HG02623 (cell line): ENCODE results near the gene ANKFN1.

ENCODE experiments used
- ATAC-seq: cut with Tn5 transposase; IDR thresholded peaks from one replicate; pipeline ENCODE4 v1.9.1; 2021; ENCODE audit warnings: moderate library complexity; ENCODE audit not compliant: unreplicated experiment

Gene ANKFN1

GRCh38 chr17:56431736-56432135, 278.5 kb downstream of the ANKFN1 start:
- ATAC-seq = no peak

GRCh38 chr17:56432443-56432842, 279.2 kb downstream of the ANKFN1 start:
- no peak for ATAC-seq

DNA sequence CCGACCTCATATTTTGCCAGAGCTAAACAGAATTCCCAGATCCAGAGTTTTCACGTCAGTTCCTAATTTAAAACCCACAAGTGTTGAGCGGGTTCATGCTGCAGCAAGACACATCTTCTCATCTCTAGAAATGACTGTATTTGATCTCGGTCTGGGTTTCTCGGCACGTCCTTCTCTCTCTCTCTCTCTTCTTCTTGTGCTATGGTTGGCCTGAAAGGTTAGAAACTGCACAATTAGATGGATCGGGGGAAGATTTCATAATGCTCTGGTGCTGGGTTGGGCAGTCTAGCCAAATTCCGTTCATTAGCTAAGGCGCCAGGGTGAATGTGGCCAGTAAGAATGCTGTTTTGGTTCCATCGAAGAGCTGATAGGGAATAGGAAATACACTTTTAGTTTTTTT, 281.3 kb downstream of the ANKFN1 start:
- no peak for ATAC-seq

DNA sequence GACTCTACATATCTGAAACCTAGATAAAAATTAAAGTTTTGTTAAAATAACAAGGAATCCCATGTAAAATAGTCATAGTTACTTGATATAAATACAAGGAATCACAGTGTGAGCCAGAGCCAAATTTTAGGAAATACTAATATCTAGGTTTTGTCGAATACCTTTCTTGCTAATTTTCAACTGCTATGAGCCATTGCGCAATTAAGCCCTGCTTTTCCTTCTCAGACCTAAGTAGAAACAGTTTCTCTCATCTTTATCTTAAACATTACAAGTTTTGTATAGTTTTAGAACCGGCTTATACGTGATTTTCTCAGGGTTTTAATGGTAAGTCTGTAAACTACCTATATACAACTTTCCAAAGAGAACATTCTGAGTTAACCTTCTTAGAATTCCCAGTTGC, 282.9 kb downstream of the ANKFN1 start:
- no peak for ATAC-seq

DNA sequence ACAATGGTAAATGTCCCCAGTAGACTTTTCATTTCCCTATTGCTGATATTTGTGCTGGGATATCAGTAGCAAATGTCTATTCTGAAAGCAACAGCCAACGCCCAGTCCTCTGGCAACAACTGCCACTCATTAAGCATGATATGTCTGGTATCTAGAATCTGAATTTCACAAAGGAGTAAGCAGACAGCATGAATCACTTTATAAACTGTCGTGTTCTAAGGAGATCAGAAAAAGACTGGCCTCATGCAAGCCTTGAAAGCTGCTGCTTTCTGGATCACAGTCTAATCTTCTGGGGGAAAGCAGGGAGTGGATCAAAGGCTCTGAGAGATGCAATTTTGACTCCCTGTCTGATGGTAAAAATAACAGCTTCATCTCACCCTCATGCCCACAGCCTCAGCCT, 287.1 kb downstream of the ANKFN1 start:
- no peak for ATAC-seq

GRCh38 chr17:56441308-56441707, 288.0 kb downstream of the ANKFN1 start:
- no peak for ATAC-seq

DNA sequence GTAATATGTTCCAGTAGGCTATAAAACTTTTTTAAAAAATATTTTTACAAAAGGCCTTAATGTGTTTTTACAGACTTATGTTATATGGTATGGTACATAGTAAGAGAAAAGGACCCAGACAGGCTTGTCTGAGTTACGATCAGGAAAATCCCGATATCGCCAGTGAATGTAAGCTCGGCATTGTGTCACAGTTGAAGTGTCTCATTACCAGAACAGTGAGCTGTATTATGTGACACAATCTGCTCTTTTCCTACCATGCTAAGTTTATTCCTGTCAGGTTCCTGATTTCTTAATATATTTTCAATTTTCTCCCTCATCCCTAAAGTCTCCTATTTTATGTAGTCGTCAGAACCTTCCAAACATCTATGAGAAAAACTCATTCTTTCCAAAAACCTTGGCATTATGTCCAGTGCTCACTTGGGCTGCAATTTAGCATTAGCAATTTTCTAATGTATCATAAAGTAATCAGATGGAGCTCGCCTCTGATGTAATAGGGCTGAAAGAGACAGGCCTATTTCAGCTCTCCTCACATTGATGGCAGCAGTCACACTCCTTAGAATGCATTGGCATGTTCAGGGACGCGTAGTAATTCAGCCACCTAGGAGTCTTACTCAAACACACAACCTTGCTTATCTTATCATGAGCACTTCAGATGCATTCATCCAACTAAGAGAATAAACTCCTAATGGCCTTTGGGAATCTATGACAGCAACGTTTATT, 292.6 kb downstream of the ANKFN1 start:
- ATAC-seq = no peak

DNA sequence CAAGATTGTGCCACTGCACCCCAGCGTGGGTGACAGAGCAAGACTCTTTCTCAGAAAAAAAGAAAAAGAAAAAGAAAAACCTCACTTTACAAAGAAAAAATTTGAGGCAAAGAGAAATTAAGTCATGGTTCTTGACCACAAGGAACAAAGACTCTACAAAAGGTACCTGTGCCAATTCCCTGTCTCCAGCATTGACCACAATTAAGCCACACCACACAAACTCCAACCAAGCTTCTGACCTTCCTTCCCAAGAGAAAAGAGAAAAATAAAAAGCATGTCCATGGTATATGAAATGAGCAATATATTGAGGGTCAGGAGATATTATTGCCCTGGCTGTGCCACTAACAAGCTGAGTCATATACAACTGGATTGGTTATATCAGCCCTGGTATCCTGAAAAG, 293.9 kb downstream of the ANKFN1 start:
- no peak for ATAC-seq

- no peak for ATAC-seq
Observed at GRCh38 chr17:56448371-56448770, 295.1 kb downstream of the ANKFN1 start.

- ATAC-seq = no peak
Observed at GRCh38 chr17:56449176-56449575, 295.9 kb downstream of the ANKFN1 start.

DNA sequence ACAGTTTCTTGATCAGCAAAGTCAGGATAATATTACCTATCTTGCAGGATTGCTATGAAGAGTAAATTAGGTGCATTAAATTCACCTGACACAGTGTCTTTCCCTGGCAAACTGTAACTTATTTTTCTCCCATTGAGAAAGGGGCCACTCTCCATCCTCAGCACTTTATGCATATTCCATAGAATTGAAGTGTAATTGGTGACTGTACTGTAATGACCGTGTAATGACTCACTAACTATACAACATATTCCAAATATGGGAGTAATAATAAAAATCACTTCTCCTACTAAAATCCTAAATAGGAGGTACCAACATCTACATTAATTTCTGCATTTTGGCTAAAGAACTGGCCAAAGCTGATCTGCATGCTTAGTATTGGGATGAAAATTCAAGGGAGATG, 298.4 kb downstream of the ANKFN1 start:
- ATAC-seq = no peak

DNA sequence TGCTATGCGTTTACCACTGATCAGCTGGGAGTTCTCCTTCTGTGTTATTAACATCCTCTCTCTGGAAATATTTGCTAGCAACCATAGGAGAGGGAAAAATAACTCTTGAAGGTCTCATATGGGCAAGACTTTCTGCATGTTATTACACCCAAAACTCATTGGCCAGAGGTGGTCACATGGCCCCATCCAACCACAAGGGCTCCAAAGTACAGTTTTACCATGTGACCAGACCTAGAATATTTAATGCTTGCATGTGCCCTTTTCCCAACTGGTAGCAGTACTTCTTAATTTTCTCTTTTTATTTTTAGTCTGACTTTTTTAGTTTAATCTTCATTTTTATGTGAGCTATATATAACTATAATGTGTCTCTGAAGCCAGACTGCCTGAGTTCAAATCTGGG, 299.2 kb downstream of the ANKFN1 start:
- no peak for ATAC-seq

DNA sequence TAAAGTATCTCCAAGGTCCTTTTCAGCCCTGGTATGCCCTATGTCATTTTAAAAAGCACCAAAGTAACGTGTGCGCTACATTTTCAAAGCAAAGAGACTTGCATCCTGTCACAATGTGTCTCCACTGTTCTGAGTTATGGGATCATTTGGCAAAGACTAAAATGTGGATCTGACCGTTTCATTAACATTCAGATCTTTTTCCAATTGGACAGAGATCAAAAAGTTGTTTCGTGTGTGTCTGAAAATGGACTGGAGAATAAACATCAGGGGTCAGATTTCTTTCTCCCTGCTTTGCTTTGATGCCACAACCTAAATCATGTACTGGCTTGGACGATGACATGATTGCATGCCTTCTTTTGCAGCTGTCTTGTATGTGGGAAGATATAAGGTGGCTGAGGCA, 304.2 kb downstream of the ANKFN1 start:
- no peak for ATAC-seq

DNA sequence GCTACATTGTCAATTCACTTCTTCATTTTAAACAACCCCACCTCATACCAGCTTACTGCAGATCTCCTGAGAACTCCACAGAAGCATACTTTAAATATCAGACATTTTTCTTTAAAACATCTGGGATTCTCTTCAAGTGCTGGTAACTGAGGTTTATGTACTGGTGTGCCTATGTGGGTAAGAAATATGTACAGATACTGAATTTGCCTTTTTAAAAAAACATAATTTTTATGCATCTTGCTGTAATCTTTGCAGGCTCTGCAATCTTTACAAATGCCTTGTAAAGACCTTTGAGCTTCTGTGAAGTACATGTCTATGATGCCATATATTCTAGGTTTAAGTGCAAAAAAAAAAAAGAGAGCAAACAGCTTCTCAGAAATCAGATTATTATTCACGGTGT, 312.6 kb downstream of the ANKFN1 start:
- ATAC-seq = no peak

GRCh38 chr17:56468840-56469239, 315.6 kb downstream of the ANKFN1 start:
- no peak for ATAC-seq

- no peak for ATAC-seq
Observed at GRCh38 chr17:56471696-56472095, 318.4 kb downstream of the ANKFN1 start.

- no peak for ATAC-seq
Observed at GRCh38 chr17:56475116-56475515, 321.8 kb downstream of the ANKFN1 start.

GRCh38 chr17:56478836-56479447, 325.7 kb downstream of the ANKFN1 start:
- ATAC-seq = no peak

DNA sequence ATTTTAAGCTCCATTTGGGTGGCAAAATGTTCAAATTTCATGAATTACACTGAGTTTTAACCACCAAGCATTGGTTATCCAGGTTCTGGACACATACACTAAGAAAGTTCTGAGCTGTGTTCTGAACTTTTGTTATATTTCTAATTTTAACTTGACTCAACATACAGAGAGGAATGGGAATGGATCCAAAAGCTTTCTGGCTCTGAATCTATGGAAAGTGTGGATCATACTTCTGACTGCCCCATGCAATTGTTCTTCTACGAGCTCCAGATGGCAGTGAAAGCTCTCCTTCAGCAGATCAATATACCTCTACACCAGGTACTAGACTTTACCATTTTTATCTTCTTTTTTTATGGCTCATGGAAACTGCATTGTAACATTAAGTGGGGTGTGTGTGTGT, 327.2 kb downstream of the ANKFN1 start:
- no peak for ATAC-seq

DNA sequence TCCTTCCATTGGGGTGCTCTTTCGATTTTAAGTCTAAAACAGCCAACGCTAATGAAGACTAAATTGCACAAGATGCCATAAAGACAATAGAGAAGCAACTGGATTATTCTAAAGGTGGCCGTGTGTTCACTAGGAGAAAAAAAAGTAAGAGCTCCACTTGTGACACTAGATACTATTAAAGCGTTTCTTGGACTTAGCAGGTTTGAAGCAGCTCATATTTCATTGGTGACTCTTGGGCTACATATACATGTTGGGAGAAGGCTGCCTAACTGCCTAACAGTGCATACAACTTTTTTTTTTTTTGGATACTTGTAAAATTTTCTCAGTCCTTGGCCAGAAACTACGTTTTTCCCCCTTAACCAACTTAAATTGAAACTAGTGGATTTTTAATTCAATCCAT, 328.4 kb downstream of the ANKFN1 start:
- ATAC-seq = no peak

DNA sequence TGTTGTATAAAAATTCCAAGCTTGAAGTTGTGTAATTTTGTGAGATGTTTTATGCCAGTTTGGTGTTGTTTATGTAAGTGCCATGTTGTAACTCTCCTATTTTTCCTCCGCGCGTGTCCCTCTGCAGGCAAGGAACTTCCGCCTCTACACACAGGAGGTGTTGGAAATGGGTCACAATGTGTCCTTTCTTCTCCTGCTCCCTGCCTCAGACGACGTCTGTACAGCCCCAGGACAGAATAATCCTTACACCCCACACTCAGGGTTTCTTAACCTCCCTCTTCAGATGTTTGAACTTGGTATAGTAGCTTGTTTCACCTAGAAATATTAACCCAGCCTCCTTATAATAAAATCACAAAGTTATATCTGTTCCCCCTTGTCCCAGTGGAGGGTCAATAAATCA, 329.0 kb downstream of the ANKFN1 start:
- ATAC-seq = no peak

DNA sequence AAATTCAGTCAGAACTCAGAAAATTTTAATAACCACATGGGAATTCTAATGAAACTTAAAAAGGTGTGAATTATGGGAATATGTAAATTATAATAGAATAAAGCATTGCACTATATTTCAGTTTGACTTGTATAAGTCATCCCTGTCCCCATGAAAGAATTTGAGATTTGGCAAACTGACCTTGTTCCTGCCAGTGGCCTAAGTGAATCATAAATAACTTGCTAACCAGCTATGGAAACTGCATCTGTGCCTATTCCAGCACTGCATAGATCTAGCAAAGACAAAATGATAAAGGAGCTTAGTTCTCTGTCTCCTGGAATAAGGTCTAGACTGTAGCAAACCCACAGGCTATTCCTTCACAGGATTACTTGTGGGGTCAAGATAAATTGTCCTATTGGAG, 333.5 kb downstream of the ANKFN1 start:
- no peak for ATAC-seq

GRCh38 chr17:56488800-56489199, 335.5 kb downstream of the ANKFN1 start:
- ATAC-seq = no peak
